ENCODE results near the gene UACA.
A peak's percentile ranks its signal among the peaks of the same experiment; 100 is the strongest.
"Not testable (repeated sequence)": the region's sequence is repeated elsewhere in the genome, so short reads cannot be mapped to it uniquely, and the experiment has no call there.

Gene UACA, protein sequence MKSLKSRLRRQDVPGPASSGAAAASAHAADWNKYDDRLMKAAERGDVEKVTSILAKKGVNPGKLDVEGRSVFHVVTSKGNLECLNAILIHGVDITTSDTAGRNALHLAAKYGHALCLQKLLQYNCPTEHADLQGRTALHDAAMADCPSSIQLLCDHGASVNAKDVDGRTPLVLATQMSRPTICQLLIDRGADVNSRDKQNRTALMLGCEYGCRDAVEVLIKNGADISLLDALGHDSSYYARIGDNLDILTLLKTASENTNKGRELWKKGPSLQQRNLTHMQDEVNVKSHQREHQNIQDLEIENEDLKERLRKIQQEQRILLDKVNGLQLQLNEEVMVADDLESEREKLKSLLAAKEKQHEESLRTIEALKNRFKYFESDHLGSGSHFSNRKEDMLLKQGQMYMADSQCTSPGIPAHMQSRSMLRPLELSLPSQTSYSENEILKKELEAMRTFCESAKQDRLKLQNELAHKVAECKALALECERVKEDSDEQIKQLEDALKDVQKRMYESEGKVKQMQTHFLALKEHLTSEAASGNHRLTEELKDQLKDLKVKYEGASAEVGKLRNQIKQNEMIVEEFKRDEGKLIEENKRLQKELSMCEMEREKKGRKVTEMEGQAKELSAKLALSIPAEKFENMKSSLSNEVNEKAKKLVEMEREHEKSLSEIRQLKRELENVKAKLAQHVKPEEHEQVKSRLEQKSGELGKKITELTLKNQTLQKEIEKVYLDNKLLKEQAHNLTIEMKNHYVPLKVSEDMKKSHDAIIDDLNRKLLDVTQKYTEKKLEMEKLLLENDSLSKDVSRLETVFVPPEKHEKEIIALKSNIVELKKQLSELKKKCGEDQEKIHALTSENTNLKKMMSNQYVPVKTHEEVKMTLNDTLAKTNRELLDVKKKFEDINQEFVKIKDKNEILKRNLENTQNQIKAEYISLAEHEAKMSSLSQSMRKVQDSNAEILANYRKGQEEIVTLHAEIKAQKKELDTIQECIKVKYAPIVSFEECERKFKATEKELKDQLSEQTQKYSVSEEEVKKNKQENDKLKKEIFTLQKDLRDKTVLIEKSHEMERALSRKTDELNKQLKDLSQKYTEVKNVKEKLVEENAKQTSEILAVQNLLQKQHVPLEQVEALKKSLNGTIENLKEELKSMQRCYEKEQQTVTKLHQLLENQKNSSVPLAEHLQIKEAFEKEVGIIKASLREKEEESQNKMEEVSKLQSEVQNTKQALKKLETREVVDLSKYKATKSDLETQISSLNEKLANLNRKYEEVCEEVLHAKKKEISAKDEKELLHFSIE (N-terminal part only)

DNA sequence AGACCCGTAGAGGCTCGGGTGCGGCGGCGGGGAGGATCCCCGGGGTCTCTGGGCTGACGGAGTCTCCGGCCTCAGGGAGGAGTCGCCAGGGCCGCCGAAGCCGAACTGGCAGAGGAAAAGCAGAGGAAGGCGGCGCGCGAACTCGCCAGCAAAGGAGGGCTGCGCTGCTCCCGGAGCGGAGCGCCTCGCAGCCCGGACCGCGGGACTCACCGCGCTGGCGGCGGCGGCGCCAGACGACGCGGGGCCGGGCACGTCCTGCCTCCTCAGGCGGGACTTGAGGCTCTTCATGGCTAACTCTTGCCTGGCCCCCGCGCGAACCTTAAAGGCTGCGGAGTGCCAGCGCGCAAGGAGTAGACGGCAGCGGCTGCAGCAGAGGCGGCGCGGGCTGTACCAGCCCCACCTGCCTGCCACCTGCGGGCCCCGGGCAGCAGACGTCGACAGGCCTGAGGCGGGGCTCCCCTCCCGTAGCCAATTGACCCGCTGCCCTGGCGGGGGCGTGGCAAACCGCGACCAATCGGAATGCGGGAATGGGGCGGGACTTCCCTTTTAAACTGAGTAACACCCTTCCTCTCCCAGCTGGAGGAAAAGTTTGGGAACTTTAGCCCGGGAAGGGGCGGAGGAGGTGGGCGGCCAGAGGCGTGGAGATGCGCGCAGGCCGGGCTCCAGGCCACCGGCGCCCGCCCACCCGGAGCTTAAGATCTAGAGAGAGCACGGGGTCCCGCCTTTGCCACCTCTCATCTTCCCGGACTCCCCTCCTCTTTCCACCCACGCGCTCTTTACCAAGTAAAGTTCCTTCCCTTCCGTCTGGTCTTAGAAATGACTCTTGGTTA lies at the start of gene UACA:
UACA (minus strand) TSS at position 439 of the 830 bp plus-strand sequence; CDS start at position 288, 151 bp downstream.
- Histone ChIP-seq H3K27ac (peak within 1 kb of the TSS; percentile 97 to 99), H3K4me3 (peak within 1 kb of the TSS; percentile 95)
- TF ChIP-seq, protein P1, sequence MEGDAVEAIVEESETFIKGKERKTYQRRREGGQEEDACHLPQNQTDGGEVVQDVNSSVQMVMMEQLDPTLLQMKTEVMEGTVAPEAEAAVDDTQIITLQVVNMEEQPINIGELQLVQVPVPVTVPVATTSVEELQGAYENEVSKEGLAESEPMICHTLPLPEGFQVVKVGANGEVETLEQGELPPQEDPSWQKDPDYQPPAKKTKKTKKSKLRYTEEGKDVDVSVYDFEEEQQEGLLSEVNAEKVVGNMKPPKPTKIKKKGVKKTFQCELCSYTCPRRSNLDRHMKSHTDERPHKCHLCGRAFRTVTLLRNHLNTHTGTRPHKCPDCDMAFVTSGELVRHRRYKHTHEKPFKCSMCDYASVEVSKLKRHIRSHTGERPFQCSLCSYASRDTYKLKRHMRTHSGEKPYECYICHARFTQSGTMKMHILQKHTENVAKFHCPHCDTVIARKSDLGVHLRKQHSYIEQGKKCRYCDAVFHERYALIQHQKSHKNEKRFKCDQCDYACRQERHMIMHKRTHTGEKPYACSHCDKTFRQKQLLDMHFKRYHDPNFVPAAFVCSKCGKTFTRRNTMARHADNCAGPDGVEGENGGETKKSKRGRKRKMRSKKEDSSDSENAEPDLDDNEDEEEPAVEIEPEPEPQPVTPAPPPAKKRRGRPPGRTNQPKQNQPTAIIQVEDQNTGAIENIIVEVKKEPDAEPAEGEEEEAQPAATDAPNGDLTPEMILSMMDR (IDR thresholded peaks at IDR 0.05) = no peak
- peak; percentile 98 for DNase-seq (ENCODE audit: low spot score)

DNA sequence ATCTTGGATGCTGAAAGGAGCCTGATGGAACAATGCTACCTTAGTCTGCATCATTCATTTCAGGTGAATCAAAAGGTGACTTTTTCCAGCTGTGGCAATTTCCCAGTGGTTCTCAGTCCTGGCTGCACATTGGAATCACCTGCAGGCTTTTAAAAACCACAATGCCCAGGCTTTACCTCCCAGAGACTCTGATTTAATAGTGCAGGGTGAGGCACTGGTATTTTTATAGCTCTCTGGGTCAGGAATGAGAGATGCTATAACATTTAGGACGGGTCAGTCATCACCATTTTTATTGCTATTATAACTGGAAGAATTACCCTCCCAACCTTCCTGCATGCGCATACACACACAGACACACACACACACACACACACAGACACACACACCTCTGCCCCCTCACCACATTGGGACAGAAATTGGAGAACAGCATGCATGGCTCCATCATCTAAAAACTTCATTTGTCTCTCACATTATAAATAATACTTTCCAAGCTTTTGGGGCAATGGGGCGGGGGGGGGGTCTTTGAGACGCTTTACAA lies 49.5 kb upstream of the UACA start:
- no peak for DNase-seq (ENCODE audit: low spot score)
- TF ChIP-seq, protein P1 (IDR thresholded peaks at IDR 0.05) = no peak
- no peak overlapping the region for H3K4me3 ChIP-seq
- no peak overlapping the region for H3K27ac ChIP-seq

GRCh38 chr15:70810916-70811578 lies 47.7 kb upstream of the UACA start:
- no peak overlapping the region for H3K27ac ChIP-seq
- no peak overlapping the region for H3K4me3 ChIP-seq
- TF ChIP-seq, protein P1 (IDR thresholded peaks at IDR 0.05) = no peak
- DNase-seq (ENCODE audit: low spot score) = no peak

DNA sequence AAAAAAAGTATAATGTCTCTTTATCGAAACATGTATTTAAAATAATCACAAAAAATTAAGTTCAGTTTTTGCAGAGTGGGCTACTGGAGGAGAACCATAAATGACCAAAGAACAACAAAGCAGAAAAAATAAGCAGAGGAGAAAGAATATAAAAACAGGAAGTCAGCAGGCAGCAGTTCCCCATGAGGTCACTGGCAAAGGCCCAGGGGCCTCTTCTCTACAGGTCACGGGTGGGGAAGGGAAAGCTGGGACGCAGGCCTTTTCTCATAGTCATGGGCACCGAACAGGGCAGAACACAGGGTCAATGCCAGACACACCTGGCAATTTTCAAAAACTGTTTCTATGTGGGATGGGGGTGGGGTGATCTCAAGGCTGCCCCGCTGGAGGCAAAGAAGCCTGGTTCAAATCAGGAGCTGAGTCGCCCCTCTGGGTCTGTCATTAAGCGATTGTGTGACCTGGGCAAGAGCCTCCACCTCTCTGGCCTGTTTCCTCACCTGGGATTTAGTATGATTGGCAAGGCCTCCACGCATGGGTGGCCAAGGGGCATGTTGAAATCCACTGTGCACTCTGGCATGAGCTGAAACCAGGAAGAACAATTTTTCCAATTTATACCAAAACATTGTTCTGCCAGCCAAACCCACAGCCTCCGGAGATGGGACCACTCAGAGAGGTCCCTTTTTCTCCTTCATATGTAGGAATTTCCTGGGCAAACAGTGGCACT lies 43.8 kb upstream of the UACA start:
- Histone ChIP-seq H3K27ac (peak overlapping the region; percentile 25 to 74), H3K4me3 (no peak overlapping the region)
- no peak for DNase-seq (ENCODE audit: low spot score)
- TF ChIP-seq, protein P1 (IDR thresholded peaks at IDR 0.05) = no peak

DNA sequence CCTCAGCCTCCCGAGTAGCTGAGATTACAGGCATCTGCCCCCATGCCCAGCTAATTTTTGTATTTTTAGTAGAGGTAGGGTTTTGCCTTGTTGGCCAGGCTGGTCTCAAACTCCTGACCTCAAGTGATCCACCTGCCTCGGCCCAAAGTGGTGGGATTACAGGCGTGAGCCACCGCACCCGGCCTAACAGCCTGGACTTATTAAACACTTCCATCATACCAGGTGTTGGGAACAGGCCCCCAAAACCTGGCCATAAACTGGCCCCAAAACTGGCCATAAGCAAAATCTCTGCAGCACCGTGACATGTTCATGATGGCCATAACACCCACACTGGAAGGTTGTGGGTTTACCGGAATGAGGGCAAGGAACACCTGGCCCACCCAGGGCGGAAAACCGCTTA lies 41.0 kb upstream of the UACA start:
- not testable (repeated sequence) for DNase-seq (ENCODE audit: low spot score); H3K4me3 ChIP-seq; H3K27ac ChIP-seq

- TF ChIP-seq, protein P1 (IDR thresholded peaks at IDR 0.05) = no peak
- Histone ChIP-seq H3K4me3 (no peak overlapping the region), H3K27ac (peak overlapping the region in 1 of 2 donors; percentile 80)
- DNase-seq (ENCODE audit: low spot score) = no peak
Measured at GRCh38 chr15:70802629-70803028, 39.3 kb upstream of the UACA start.

All from coronary artery (tissue), 2 donors.